Measurements from ENCODE around the gene PCDHB8.
"Not testable (repeated sequence)": the region's sequence is repeated elsewhere in the genome, so short reads cannot be mapped to it uniquely, and the experiment has no call there.

GRCh38 chr5:141179371-141179770 is 1.8 kb downstream of the PCDHB8 start:
- TF ChIP-seq CTCF (IDR thresholded peaks at IDR 0.05; ENCODE audit: low read depth, low read length); EZH2phosphoT487 (IDR thresholded peaks at IDR 0.05; ENCODE audit: low read depth): not testable (repeated sequence)

All from OCI-LY3 (cell line).